HG03039 (cell line): ENCODE data around the gene RHOD.

Source experiments
- ATAC-seq: cut with Tn5 transposase; IDR thresholded peaks from one replicate; pipeline ENCODE4 v1.9.1; 2021; ENCODE audit warnings: mild to moderate bottlenecking, moderate library complexity; ENCODE audit not compliant: unreplicated experiment

The RHOD gene, protein sequence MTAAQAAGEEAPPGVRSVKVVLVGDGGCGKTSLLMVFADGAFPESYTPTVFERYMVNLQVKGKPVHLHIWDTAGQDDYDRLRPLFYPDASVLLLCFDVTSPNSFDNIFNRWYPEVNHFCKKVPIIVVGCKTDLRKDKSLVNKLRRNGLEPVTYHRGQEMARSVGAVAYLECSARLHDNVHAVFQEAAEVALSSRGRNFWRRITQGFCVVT

DNA sequence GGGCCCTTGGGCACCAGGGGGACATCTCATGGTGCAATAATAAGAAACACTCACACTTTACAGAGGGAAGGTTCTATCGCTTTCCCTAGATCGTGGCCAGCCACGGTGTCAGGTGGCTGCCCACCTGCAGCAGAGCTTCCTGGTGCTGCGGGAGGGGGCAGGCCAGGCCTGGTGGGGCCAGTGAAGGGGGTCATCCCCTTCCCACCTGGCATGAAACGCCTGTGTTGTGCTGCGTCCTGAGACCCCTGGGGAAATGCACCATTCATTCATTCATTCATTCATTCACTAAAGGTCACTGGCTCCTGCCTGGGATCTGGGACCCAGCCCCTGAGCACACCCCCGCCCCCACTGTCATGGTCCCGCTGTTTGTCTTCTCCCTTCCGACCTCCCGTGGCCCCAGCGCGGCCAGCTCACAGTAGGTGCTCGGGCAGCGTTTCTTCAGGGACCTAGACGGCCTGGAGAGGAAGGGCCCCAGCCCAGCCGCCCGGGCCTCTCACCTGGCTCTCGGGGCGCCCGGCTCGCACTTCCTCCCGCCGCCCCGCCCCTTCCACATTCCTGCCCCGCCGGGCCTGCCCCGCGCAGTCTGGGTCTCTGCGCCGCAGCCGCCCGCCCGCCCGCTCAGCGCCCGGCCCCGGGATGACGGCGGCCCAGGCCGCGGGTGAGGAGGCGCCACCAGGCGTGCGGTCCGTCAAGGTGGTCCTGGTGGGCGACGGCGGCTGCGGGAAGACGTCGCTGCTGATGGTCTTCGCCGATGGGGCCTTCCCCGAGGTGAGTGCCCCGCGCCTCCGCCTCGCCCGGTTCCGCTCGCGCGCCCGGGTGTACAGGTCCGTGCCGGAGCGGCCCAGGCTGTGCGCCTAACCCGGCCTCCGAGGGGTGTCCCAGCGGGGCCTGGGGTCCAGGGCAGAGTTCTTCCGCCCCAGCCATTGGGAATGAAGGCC, at the start of gene RHOD:
RHOD (plus strand) TSS at position 581 of the 938 bp plus-strand sequence; CDS start at position 637, 56 bp downstream.
- no peak for ATAC-seq

DNA sequence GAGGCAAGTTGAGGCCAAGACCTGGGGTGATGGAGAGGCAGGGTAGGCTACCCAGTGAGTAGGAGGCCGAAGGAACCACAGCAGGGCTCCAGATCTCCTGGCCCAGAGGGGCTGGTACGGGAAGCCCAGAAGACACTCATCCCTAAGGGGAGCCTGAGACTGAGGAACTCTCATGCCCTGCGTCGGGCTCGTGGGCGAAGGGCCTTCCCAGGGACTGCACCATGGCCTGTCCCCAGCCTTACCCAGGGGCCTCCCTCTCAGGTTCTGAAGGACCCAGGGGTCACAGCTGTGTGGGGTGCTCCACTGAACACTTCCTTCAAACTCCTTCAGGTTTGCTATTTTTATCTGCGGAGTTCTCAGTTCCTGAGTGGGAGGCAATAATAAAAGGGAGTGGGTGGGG, 49.5 kb upstream of the RHOD start:
- no peak for ATAC-seq

DNA sequence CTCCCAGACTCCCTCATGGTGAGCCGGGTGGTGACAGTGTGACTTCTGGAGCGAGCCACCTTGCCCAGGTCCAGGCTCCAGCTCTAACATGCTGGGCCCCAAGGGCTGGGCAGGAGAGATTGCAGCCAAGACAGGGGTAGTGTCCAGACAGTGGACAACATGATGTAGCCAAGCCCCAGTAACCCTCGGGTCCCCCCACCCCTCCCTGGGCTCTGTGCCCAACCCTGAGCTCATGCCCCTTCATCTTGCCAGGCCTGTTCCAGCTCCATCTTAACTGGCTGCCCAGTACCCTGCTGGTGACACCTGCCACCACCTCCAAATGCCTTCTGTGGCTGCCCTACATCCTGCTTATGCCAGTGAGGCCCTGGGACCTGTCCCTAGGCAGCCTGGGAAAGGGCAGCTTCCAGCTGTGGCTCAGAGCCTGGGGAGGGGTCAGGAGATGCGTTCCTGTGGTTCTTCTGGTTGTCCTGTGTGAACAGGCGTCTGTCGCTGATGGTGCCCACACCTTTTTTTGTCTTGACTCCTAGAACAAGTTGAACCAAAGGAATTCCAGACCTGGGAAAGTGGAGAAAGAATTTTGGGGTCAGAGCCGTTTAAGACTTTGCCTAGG, 46.2 kb upstream of the RHOD start:
- ATAC-seq: no peak

DNA sequence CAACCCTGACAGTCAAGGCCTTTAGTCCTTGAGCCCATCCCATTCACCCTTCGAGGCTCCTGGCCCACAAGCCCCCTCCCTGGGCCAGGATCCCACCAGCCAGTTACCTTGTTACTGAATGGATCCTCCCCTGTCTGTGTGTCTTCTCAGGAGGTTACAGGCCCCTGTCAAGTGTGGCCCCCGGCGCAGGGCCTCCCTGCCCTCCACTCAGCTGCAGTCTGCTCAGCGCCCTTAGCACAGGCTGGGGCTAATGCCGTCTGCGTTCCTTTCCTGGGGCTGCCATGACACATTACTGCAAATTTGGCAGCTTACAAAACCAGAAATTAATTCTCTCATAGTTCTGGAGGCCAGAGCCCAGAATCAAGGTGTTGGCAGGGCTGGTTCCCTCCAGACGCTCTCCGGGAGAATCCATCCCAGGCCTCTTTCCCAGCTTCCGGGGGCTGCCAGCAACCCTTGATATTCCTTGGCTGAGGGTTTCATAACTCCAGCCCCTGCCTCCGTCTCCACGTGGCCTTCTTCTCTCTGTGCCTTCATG, 43.1 kb upstream of the RHOD start:
- no peak for ATAC-seq

DNA sequence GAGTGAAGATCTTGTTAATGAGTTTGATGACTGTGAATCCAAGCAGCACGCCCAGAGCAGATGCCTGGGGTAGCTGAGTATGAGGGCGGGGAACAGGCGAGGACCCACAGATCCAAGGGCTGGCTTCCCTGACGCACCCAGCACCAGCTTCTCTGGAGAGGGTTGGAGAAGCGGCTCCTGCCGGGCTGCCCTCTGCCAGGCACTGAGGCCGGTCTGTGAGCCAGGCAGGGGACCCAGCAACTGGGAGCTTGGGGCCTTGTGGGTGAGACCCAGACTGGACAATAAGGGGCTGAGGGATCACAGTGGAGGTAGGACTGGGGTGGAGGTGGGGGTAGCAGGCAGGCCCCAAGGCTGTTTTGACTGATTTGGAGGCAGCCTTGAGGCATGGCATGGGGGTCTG, 42.3 kb upstream of the RHOD start:
- no peak for ATAC-seq

DNA sequence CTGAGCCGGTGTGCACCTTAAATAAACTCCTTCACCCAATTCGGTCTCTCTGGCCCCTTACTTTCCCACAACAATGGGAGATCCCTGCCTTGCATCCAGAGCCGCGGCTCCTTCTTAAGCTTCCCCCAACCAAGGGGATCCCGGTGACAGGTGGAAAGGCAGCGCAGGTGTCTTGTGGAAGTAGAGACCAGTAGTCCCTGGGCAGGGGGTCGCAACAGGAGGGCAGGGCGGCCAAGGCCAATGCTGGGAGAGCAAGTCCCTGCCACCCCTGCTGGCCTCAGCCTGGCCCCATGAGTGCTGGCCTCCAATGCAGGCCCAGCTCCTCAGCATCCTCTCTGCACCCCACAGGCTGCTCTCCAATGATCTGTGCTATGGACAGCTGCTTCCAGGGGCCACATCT, 41.6 kb upstream of the RHOD start:
- ATAC-seq: no peak

DNA sequence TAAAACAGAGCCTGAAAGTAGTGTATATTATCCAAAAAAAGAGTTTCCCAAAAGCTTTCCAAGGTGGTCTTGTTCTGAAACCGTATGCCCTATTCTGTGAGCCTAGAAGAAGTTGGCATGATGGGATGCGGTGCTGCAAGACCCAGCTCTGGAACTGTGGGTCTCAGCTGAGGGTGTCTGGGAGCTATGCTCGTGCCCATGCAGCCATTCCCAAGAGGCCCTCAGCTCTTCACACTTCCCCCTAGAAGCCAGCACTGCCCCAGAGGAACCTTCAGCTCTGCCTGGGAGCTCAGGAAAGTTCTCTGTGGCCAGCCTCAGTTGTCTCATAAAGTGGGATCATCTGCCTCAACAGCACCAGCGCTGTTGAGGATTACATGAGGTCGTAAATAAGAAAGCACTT, 40.1 kb upstream of the RHOD start:
- no peak for ATAC-seq

DNA sequence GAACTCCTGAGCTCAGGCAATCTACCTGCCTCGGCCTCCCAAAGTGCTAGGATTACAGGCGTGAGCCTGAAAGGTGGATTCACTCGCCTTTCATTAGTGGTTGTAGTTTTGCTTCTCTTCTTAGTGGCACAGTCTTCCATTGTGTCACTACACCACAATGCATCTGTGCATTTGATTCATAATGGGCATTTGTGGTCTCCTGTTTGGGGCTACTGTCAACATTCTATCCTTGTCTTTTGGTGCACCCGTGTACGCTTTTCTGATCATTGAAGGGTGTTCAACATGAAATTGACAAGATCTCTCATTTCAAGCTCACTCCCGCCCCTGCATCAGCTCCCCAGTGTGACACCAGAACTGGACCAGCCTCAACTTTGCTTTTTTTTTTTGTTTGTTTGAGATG, 35.7 kb upstream of the RHOD start:
- ATAC-seq: no peak

DNA sequence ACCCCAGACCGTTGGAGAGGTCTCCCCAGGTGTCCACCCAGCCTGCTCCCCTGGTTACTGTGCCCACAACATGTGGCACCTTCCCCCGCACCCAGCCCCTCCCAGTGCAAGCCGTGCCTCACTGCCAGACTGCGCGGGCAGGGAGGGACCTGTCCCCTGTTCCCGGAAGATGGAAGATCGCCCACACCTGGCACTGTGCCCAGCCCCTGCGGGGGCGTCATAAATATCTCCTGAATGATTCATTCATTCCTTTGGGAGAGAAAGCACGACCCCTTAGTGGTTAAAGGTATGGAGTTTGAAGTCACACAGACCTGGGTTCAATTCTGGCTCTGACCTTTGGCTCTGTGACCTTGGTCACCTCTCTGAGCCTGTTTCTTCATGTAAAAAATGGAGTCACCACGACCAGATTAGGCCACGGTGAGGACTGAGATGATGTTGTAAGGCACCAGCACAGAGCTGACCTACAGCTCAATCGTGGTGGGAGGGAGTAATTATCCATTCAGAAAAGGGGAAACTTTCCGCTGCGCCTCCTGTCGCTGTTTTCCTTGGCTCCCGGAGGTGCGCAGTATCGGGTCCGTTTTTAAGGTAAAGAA, 34.2 kb upstream of the RHOD start:
- no peak for ATAC-seq

DNA sequence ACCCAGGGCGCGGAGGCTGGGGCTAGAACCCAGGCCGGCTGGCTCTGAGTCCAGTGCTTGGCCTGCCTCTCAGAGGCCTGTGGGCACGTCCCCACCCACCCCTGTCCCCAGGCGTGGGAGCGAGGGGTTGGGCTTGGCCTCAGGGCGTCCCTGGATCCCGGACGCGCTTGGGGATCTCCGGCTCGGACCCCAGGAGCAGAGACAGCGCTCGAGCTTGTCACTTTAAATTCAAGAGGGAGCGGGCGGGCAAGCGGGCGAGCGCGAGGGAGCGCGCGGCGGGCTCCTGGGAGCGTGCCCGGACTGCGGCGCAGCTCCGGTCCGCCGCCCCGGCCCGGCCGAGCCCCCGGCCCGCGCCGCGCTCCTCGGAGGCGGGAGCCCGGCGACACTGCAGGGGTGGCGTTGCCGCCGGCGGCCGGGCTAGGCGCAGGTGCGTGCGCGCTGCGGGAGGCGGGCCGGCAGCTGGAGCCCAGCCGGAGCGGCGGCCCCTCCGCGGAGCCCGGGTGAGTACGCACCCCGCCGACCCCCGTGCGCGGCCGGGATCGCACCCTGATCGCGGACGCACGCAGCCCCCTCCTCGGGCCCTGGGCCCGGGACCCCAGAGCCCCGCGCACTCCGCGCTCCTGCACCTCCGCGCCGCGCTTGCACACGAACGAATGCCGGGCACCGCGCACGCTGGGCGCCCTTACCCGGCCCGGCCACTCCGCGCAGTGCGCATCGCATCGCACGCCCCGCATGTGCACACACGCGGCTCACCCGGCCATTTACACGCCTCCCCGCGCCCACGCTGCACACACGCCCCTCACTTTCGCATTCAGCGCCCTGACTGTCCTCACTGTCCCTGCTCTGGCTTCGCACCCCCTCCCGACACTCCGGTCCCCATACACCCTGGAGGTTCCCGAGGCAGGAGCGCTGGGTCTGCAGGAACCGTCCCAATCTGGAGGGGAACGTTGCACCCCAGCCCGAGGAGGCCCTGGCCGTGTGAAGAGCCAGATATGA, 33.4 kb upstream of the RHOD start, which contains the start of gene SYT12:
SYT12 (plus strand) TSS at position 174 of the 996 bp plus-strand sequence. CDS start 7,011 bp downstream, outside the sequence.
- ATAC-seq: no peak

DNA sequence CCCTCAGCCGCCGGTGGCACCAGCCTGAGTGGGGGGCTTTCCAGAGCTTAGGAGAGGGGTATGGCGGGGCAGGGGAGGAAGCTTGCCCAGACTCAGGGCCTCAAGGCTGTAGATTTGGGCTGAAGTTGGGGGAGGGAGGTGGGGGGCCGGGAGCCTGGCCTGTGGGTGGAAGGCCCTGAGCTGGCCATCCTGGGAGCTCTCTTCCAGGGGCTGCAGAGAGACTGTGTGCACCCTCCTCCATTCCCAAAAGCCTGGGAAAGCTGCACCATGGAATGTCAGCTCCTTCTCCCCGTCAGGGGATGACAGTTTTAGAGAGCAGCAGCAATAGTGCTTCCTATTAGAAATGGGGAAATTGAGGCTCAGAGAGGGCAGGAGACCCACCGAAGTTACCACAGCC, 32.7 kb upstream of the RHOD start:
- no peak for ATAC-seq

DNA sequence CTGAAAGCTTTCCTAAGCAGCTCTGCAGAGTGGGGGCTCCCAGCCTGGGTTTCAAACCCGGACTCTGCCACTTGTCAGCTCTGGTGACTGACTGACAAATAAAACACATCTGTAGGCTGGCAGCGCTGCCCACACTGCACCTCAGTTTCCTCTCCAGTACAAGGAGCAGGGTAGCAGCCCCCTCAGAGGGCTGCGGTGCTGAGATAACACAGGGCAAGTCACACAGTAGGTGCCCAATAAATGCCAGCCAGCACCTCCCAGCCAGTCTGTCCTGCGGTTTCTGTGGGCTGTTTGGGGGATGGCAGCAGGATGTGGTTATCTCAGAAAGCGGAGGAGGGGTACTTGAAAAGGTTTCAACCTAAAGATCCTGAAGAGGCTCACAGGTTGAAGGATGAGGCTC, 32.2 kb upstream of the RHOD start:
- no peak for ATAC-seq

DNA sequence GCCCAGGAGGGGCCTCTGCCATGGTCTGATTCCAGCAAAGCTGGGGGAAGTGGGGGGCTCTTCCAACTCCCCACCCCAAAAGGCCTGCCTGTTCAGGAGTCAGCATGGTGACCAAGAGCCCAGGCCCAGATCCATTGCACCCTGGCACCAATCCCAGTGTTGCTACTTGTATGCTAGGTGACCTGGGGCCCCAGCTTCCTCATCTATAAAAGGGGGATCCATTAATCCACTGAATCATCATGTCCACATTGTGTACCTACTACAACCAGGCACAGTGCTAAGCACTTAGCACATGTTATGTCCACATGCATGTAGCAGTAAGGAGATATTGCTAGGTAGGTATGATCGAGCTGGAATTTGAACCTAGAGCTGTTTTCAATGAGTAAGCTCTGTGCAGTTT, 31.7 kb upstream of the RHOD start:
- no peak for ATAC-seq

DNA sequence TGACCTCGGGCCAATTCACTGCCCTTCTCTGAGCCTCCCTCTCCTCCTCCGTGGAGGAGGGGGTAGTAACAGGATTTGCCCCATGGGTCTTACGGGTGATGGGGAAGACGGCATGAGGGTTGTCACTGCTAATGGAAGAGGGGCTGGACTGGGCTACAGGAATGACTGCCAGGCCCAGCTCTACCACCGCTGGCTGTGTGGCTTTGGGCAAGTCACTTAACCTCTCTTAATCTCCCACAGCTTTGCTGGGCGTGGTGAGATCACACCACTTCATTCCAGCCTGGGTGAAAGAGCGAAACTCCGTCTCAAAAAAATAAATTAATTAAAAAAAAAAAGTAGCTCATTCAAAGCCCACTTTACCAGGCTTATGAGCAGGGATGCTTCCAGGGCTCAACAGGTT, 30.9 kb upstream of the RHOD start:
- ATAC-seq: no peak

DNA sequence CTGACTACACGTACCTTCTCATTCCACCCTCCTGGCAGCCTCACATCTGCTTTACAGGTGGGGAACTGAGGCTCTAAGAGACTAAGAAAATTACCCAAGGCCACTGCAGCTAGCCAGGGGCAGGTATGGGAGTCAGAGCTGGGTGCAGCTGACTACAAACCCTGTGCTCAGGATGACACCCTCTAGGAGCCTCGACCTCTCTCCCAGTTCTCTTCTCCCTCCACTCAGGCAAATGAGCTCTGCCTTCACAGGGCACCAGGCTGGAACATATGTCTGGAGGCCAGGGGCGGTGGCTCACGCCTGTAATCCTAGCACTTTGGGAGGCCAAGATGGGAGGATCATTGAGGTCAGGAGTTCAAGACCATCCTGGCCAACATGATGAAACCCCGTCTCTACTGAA, 29.7 kb upstream of the RHOD start:
- ATAC-seq: no peak

DNA sequence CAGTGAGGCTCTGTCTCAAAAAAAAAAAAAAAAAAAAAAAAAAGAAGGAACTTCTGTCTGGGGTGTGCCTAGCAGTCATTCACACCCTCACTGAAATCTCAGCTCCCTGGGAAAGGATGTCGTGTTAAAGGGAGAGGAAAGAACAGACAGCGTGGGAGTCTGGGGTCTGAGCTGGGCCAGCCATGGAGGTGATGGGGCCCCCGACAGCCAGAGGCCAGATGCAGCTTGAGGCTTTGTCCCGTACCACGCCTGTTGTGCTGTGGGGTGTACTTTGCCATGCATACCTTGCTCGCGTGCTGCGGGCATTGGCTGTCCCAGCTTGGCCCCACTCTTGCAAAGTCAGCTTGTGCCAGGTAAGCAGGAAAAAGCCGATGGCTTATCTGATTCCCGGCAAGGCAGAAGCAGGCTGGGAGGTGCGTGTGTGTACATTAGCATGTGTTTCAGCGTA, 29.1 kb upstream of the RHOD start:
- no peak for ATAC-seq

DNA sequence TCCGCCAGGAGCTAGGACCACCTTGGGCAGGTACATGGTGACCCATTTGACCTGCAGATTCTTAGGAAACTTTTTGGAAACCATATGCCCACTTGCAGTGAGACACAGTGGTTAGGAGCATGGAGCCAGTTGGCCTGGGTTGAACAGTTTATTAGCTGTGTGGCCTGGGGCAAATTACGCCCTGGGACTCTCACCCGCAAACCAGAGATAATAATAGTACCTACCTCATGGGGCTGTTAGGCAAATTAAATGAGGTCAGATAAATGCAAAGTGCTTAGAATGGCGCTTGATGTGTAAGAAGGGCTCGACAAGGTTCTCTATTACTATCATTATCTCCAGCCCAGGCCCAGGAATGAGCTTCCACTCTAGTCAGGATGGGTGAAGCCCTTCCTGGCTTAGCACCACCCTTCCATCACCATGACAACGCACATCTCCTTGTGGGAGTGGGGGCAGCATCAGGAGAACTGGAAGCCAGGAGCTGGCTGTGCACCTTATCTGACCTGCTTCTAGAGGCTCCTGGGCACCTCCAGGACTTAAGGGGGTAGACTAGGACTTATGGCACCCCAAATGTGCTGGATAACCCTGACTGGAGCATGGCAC, 28.6 kb upstream of the RHOD start:
- ATAC-seq: peak; percentile 67

DNA sequence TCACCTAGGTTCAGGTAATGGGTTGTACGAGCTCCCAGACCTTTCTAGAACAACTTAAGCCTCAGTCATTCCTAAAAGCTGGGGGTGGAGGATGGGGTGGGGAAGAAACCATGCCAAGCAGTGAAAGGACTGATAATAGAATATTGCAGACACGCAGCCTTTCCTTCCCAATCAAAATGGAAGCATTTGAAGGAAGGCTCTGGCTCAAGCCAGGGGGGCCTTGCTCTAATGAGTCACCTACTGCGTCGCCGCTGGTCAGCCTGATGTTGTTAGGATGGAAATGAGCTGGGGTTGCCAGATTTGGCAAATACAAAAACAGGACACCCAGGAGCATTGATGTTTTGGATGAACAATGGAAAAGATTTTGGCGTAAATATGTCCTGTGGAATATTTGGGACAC, 27.5 kb upstream of the RHOD start:
- no peak for ATAC-seq

DNA sequence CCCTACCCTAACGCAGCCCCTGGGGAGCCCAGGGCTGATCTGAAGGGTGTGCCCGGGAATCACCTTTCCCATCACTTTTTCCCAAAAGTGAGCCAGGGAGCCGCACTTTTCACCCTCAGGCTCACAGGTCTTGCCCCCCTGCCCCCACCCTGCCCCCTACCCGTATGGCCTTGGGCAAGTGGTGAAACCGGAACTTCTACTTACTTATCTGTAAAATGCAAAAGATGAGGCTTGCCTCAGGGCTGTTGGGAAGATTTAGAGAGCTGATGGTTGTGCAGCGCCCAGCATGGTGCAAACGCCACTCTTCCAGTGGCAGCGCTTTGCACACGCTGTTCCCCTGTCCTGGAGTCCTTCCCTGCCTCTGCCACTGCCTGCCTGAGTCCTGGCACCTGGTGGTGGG, 25.7 kb upstream of the RHOD start:
- ATAC-seq: no peak
